ENCODE results near the gene NCKAP5.

NCKAP5 gene

DNA sequence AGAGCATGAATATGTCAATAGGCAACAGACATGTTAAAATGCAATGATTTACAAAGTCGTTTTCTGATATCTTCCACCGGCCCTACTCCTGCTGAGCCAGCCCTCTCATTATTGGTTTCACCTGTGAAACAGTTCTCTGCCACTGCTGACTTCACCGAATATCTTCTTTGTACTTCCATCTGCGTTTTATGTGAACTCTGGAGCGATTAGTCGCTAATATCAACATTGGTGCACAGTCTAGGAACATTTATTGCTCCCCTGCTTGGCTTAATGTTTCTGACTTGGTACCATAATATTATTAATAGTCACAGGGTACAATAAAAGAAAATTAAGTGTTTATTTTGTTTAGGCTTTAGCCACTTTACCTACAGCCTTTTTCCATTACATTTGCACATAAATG, 105.5 kb downstream of the NCKAP5 start:
- DNase-seq (ENCODE audit: low read depth in 1 of 2, low spot score in 1 of 2): no peak

DNA sequence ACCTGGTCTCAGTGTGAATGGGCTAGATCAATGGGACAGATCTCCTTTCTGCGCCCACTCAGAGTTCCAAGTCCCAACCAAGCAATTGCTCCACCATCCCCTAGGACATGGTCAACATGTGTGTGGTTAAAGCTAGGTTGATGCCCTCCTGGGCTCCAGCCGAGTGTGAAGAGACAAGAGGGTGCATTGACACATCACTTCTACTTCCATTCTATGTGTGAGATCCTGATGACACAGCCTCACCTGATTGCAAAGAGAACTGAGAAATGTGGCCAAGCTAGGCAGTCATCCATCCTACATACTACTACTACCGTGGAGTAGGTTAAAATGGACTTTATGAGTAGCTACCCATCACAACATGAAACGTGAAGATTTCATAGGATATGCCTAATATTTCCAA, 106.8 kb downstream of the NCKAP5 start:
- DNase-seq (ENCODE audit: low read depth in 1 of 2, low spot score in 1 of 2): no peak

DNA sequence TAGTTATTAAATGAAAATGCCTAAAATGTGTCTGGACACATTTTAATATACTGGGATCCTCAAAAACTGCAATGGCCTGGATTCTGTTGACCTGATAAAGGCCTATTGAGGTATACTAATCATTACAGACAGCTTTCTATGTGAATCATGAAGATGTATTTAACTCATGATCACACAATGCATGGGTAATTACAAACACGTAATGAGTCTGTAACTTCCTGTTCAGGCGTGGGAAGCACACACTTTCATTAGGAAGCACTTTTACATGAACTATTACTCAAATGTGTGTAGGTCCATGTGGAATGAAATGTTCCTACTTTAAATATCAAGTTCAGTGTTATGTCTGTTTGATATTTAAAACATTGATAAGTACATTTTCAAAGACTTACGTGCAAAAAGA, 108.7 kb downstream of the NCKAP5 start:
- DNase-seq (ENCODE audit: low read depth in 1 of 2, low spot score in 1 of 2): no peak

DNA sequence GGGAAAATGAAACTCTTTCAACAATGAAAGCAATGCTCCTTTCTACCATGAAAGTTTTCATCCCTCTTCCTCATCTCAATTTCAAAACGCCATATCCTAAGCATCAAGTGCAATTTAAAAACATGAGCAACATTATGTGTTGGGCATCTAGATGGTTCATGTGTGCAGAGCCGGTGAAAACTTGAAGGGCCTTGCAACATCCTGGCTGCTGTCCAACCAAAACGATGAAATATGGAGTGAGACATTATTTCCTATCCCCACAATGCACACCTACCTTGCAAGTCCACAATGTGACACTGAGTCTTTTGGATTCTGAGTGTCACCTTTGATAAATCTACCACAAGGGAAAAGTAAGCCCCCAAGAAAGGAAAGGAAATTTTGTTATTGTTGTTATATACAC, 110.0 kb downstream of the NCKAP5 start:
- no peak for DNase-seq (ENCODE audit: low read depth in 1 of 2, low spot score in 1 of 2)

DNA sequence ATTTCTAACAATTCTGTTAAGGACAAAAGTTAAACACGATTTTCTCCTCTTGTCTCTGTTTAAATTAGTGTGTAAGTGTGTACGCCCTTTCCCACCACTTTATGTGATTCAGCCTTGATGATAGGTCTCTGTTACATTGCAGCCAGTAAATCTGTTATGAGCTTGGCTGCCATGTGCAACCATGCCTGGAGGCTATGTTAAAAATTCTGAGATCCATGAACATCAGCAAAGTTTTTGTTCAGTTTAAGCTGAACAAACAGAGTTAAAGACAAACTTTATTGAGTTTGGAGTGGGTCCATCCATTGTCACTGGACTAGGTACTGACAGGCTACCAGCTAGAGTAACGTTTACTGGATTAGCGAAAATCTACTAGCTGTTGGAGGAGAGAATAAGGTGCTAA, 110.4 kb downstream of the NCKAP5 start:
- DNase-seq (ENCODE audit: low read depth in 1 of 2, low spot score in 1 of 2): no peak

DNA sequence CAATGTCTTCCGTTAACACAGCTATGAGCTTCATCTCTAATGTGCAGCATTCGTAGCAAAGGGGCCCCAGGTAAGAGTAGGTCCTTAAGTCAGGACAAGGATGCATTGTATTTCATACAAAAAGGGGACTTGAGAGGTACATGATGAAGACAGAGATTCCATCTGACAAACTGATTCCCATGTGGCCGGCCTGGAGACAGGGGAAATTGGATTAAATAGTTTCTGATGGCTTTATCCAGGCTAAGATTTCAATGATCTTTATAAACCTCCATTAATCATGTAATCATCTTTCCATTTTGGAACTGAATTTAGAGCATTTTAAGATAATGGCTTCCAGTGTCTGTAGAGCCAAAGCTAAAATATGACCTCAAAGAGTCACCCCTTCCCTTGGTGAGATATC, 111.3 kb downstream of the NCKAP5 start:
- DNase-seq (ENCODE audit: low read depth in 1 of 2, low spot score in 1 of 2): no peak

DNA sequence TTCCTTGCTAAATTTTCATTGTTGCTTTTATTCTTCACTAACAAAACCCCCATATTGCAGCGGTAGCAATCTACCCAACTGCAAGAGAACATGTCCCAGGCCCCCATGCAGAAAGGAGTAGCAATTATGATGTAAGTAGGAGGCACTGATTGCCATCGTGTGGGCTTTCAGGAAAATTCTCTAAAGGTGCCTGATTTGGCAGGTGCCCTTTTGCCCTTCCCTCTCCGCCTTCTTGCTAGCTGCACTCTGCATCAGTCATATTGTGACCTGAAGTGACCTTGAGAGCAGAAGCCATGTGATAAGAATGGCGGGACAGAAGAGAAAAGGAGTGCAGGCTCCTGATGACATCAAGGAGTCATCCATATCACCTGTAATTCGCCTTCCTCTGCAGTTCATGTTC, 112.1 kb downstream of the NCKAP5 start:
- no peak for DNase-seq (ENCODE audit: low read depth in 1 of 2, low spot score in 1 of 2)

DNA sequence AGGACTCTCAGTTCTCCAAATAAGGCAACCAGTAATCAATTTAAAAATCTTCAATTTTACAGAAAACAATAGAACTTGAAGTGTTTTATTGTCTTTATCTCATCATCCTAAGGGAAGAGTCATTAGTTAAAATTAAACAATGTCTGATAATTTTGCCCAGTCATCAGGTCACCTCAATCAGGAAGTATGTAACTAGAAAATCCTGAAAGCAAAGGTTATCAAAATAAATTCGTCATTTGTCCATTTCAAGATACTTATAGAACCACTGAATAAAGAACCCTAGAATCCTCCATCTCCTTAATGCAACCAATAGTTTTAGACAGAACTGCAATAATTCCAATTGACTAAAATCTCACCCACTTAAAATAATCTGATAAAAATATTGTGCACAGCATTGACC, 115.2 kb downstream of the NCKAP5 start:
- no peak for DNase-seq (ENCODE audit: low read depth in 1 of 2, low spot score in 1 of 2)

DNA sequence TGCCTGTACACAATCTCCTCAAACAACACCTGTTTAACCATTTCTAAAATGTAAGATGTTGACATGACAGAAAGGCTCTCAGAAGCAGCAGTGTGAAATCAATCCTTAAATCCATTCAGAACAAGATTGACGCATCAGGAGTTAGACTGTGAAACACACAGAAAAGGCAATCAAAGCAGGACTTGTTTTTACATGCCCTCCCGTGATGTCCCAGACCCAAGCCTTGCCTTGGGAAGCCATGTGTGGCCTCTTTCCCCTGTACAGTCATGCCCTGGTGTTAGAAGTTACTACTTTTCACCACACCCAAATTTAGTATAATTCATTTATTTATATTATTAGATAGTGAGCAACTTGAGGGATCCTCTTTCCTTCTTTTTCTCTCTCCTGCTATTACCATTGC, 115.7 kb downstream of the NCKAP5 start:
- DNase-seq (ENCODE audit: low read depth in 1 of 2, low spot score in 1 of 2): no peak

DNA sequence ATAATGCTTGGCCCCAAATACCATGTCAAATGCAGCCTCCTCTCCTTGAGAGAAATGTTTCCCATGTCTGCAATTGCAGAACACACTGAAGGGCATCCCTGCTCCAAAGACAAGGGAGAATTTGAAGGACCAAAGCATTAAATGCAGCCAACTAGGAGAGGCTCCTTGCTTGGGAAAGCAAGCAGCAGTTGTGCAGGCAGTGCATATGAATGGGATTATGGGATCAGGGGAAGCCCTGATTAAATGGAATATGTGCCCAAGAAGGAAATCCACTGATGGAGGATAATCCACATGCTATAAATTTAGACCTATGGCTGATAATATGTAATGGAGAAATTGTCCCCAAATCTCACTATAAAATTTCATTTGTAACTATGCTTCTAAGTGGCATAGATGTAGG, 116.1 kb downstream of the NCKAP5 start:
- no peak for DNase-seq (ENCODE audit: low read depth in 1 of 2, low spot score in 1 of 2)

DNA sequence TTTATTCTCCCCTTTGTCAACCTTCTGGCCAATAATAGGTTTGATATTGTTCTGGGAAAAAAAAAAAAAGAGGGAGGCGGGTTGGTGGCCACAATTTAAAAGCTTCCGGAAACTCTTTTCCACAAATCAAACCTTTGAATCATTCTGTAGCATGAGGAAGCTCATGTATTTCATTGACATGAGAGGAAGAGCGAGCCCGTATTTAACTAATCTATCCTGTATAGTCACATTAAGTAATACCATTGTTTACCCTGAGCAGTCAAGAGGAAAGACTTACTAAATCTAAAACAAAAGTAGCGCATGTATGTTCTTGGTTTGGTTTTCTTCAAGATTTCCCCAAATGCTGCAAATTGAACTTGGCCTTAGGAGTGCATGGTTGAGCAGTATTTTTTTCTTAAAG, 120.1 kb downstream of the NCKAP5 start:
- DNase-seq (ENCODE audit: low read depth in 1 of 2, low spot score in 1 of 2): no peak

DNA sequence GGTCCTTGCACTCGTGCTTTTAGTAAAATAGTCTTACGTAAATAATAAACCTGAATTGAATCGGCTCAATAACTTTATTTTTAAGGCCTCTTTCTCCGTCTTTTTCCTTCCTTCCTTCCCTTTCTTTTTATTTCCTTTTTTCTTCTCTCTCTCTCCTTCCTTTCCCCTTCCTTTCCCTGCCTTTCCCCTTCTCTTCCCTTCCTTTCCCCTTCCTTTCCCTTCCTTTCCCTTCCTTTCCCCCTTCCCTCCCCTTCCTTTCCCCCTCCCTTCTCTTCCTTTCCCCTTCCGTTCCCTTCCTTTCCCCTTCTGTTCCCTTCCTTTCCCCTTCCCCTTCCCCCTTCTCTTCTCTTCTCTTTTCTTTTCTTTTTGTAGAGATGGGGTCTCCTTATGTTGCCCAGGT, 121.0 kb downstream of the NCKAP5 start:
- DNase-seq (ENCODE audit: low read depth in 1 of 2, low spot score in 1 of 2): no peak

DNA sequence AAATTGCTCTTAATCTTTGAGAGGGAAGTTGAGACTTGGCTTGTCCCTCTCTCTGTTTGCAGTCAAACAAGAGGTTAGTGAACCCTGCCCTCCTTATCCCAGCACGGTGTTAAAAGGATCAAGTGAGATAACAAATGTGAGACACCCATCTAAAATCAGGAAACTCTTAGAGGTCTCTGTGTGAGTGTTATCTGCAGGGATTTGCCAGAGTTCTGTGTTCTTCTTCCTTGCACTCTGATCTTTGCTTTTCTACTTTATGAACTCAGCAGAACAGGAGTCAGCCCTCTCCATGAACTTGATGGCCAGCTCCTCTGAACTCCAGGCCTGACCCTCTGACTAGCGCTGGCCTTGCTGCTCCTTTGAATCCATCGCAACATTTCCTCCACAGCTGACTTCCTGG, 123.8 kb downstream of the NCKAP5 start:
- DNase-seq (ENCODE audit: low read depth in 1 of 2, low spot score in 1 of 2): no peak

DNA sequence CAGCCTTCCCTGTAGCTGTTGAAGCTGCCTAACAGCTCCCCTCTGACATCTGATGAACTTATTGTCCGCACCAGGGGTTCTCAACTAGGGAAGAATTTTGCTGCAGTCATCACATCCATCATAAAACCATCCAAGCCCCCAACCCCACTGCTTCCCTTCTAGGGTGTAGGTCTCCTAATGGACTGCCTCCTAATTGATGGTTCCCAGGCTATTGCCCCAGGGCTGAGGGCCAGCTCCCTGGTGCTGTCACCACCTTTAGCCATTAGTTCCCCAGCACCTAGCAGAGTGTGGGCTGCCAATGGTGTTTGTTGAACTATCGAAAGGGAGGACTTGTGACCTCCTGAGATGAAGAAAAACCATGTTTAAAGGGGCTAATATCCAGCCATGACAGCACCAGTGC, 125.9 kb downstream of the NCKAP5 start:
- no peak for DNase-seq (ENCODE audit: low read depth in 1 of 2, low spot score in 1 of 2)

DNA sequence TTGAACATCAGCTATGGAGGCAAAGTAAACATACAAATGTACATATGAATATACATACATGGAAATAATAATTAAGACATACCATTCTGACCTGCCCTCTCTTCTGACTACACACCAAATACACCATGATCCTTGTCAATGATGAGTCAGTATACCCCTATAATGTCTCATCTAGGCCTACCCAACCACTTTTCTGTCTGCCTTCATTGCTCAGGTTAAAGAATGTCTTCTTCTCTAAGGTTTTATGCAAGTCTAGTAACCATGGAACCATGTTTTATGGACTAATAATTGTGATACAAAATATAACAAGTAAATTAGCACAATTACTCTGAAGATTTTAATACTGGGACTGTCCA, 128.7 kb downstream of the NCKAP5 start:
- DNase-seq (ENCODE audit: low read depth in 1 of 2, low spot score in 1 of 2): no peak

DNA sequence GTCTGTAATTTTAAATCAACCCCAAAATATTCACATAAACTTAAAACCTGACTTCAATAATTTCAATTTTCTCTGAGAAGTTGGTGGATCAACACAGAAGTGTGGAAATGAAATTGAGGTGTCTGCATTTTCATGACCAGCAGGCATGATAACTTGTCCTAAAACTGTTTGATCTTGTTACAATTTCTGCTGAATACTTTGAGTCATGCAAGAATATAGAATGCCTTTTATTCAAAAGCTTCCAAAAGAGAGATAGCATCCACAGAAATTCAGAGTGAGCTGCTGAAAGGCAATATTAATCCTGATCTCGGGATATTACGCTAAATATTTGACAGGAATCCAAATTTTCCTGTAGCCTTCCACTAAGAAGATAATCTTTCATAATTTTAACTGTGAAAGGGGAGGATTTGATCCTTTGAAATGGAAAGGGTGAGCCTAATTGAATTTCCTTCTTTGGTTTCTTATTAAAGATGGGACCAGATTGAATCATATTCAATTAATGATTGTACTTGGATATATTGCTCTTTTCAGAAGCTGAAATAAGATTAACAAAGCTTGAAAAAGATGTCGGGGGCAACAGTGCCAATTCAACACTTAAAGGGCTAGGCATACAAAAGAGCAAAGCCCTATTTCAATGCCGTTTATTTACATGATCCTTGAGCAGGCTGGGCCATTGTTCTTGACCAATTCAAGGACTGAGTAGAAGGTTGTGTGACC, 129.3 kb downstream of the NCKAP5 start:
- no peak for DNase-seq (ENCODE audit: low read depth in 1 of 2, low spot score in 1 of 2)

DNA sequence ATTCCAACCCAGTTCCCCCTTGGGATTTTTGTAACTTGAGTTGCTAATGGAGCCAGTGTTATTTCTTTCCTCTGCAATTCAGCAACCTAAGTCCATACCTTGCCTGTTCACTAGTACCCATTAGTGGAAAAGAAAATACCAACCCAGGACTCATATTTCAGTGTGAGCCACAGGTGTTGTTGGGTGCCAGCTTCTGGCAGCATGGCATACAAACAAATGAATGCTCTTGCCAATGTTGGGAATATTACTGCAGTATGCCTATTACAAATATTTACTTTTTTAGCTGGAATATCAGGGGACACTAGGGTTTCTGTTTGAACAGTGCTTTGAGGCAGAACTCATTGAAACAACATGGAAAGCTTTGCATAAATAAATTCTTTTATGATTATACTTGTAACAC, 130.2 kb downstream of the NCKAP5 start:
- DNase-seq (ENCODE audit: low read depth in 1 of 2, low spot score in 1 of 2): no peak

DNA sequence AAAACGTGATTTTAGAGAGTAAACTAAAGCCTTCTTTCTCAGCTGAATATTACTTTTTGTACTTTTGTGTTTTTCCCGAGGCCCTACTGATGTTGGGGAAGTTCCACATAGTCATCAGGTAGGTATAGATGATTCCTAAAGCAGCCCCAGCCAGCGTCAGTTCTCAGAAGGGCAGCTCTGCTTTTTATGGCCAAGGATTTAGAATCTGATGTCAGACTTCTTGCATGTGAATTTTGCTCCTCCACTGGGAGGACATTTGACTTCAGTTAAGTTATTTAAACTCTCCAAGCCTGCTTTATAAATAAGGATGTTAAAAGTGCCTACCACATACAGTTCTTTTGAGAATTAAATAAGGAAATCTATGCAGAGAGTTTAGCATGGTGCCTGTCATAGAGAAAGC, 130.8 kb downstream of the NCKAP5 start:
- DNase-seq (ENCODE audit: low read depth in 1 of 2, low spot score in 1 of 2): no peak

DNA sequence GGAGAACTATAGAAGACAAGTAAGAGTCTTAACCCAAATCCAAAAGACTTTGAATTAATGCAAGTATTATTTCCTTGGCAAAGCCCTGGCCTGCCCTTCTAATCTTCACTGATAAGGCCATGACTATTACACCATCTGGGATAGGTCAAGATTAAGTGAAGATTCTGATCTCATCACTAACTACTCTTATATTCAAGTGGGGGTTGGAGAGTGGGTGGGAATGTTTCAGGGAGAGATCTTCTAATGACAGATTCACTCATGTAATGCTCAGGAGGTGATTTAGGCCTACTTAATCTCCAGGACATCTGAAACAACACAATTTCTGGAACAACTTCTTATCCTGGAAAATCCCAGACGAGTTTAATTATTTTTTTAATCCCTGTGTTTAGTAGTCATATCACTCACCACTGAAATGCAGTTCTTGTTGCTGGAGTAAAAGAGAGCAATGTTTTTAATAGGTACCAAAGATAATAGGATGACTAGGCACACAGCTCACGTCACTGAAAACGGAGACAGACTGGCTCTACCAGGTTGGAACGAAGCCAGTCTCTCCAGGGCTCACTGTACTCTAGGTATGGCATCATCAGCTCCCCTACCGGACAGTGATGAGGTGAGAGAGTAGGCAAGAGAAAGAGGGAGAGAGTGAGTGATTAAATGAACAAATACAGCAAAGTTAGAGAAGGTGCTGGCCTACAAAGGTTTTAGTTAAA, 133.1 kb downstream of the NCKAP5 start:
- no peak for DNase-seq (ENCODE audit: low read depth in 1 of 2, low spot score in 1 of 2)

DNA sequence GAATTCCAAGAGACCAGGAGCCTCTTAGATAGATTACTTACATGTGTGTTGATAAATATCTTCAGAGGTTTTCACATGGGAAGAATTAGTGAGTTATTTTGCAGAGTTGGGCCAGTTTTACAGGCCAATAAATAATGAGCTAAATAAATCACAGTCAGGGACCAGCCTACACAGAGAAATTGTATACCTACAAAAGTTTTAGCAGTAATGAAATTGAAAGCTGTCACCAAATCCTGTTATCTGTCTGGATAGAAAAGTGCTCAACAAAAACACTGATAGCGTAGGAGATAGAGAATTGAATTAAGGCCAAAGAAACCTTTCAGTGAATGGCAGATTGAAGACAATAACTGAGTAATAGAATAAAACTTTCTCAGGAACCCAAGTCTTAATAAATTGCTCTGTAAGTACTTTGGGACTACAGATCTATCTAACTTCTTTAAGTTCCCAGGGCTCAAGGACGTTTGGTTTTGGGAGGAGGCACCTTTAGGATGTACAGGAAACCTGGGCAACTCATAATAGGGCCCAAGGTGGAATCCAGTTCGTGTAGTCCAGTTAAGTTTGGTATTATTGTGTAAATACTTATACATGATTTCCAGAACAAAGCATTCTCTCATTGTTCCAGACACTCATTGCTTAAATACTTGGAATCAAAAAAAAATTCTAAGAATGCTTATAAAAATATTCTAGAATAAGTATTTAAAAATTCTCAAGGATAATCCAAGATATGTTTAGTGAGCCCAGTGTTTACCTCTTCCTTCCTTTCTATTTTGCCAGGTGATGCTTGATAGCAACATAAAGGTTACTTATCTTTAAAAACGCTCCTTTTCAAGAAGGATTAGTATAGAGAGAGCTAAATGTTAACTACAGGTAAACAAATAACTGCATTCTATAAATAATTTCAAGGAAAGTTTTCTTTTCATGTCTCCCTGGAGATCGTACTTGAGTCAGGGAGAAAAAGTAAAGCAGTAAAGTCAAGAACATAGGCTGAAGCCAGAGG, 134.5 kb downstream of the NCKAP5 start:
- DNase-seq (ENCODE audit: low read depth in 1 of 2, low spot score in 1 of 2): no peak

DNA sequence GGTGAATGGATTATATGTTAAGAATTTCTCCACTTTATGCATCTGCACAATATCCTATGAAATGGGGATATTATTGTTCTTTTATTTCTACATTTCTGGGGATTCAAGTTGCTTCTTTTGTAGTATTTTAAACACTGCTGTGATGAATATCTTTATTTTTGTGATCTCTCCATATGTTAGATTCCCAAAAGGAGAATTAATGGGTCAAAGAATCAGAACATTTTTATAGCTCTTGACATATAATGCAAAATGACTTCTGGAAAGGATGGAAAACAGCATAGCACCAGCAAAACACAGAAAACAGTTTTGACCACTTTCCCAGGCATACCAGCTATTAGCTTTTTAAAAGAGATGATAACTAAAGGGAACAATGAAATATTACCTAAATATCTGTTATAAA, 135.5 kb downstream of the NCKAP5 start:
- DNase-seq (ENCODE audit: low read depth in 1 of 2, low spot score in 1 of 2): no peak

DNA sequence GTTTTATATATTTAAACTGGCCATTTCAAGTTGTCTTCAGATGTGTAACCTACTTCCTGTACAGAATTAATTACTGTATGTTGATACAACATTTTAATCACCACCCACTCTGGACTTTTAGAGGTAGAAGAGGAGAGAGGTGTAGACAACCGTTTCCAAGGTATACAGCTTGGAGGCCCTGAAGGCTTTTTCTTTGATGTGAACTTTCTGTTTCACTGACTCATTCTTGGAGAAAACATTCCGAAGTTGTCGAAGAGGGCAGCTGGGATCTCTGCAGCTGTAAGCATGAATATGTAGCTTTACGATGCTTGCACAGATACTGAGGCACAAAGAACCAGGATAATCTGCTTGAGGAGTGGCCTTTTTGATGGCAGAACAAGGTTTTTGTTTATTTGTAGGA, 137.0 kb downstream of the NCKAP5 start:
- DNase-seq (ENCODE audit: low read depth in 1 of 2, low spot score in 1 of 2): no peak

All from stimulated activated CD4-positive, alpha-beta T cell treated with anti-CD3 and anti-CD28 coated beads, Interleukin-15, amount 100 ng/mL, for 1 hour (primary cell).